Uterus (tissue), 4 donors: ENCODE data around the gene CDH4. TPM values are rescaled to one million over a fixed set of nuclear protein-coding genes. Genes with fewer than 3 reads are reported as not detected.

Experiments used
- DNase-seq, 2 donors: peaks; one replicate each; pipeline ENCODE4 v3.0.0-alpha.2; 2019 to 2020
- H3K27ac ChIP-seq, 2 donors: fragments of 200-600 bp; sonication (generic); 1 replicate in 1 of 2; 2 replicates in 1 of 2; pipeline ENCODE4 v1.5.1; 2016 to 2018
- H3K27me3 ChIP-seq, 2 donors: fragments of 200-600 bp; sonication (generic); one replicate each; pipeline ENCODE4 v1.5.1; 2018 to 2019; ENCODE audit warnings: control low read depth in 1 of 2
- H3K36me3 ChIP-seq, 2 donors: fragments of 200-600 bp; sonication (generic); one replicate each; pipeline ENCODE4 v1.5.1; 2019; ENCODE audit warnings: control low read depth in 1 of 2
- H3K4me1 ChIP-seq, 2 donors: fragments of 200-600 bp; sonication (generic); one replicate each; pipeline ENCODE4 v1.5.1; 2018 to 2019; ENCODE audit warnings: control low read depth in 1 of 2
- H3K4me3 ChIP-seq, 2 donors: fragments of 200-600 bp; sonication (generic); 1 replicate in 1 of 2; 2 replicates in 1 of 2; pipeline ENCODE4 v1.5.1; 2018 to 2019; ENCODE audit warnings: mild to moderate bottlenecking in 1 of 2
- H3K9me3 ChIP-seq, 2 donors: fragments of 200-600 bp; sonication (generic); one replicate each; pipeline ENCODE4 v1.5.1; 2019; ENCODE audit warnings: control low read depth in 1 of 2
- CTCF ChIP-seq, 4 experiments: fragments of 200-600 bp in 2 of 4; fragments of 450-650 bp in 2 of 4; sonication (generic) in 2 of 4; IDR thresholded peaks; one replicate each; pipeline ENCODE4 v1.5.1; 2016 to 2019; ENCODE audit warnings: antibody characterized with exemption in 4 of 4, mild to moderate bottlenecking in 2 of 4, moderate library complexity in 1 of 4
- POLR2A ChIP-seq, 2 donors: fragments of 450-650 bp; IDR thresholded peaks; one replicate each; pipeline ENCODE4 v1.6.1; 2016; ENCODE audit warnings: antibody characterized with exemption in 2 of 2, mild to moderate bottlenecking in 1 of 2, moderate library complexity in 1 of 2
- intact Hi-C: fragments of 100-400 bp; cut with DNase I; formaldehyde crosslinking; loops from one replicate; pipeline ENCODE4 v1.15.1; 2023; ENCODE audit warnings: low total_unique reads
- total RNA-seq, 4 donors: library from RNA; depleted of rRNA in 3 of 4; stranded (reverse); fragments of >200 nt in 3 of 4; gene quantifications; one replicate each; pipeline versions ENCODE4 v1.1.0 to v1.2.4, GENCODE V29; 2014 to 2023
- donor health status: DM: yes; HTN: yes; CAD: no.

Gene CDH4
- total RNA-seq, 4 donors from 2014 or later: under 0.01 to 0.55 TPM; not detected in 2

GRCh38 chr20:61884571-61885389 lies 632.7 kb downstream of the CDH4 start:
- Histone ChIP-seq H3K36me3 (no peaks in the 10 kb centered on the region), H3K4me1 (no peaks in the 10 kb centered on the region), H3K9me3 (no peaks in the 10 kb centered on the region), H3K27ac (no peak overlapping the region), H3K27me3 (no peaks in the 10 kb centered on the region), H3K4me3 (no peak overlapping the region)
- intact Hi-C loops: no loop called here
- DNase-seq: no peak
- TF ChIP-seq CTCF (IDR thresholded peaks at IDR 0.05) (no peak), POLR2A (IDR thresholded peaks at IDR 0.05) (no peak)

- no peaks in the 10 kb centered on the region for H3K27me3 ChIP-seq
- TF ChIP-seq POLR2A (IDR thresholded peaks at IDR 0.05) (no peak), CTCF (IDR thresholded peaks at IDR 0.05) (no peak)
- intact Hi-C loops: no loop called here
- no peak overlapping the region for H3K27ac ChIP-seq
- no peak for DNase-seq
- H3K4me3 ChIP-seq: no peak overlapping the region
- H3K36me3 ChIP-seq: no peaks in the 10 kb centered on the region
- no peaks in the 10 kb centered on the region for H3K9me3 ChIP-seq
- no peaks in the 10 kb centered on the region for H3K4me1 ChIP-seq
Observed at GRCh38 chr20:61885759-61886715, 634.0 kb downstream of the CDH4 start.

GRCh38 chr20:61886721-61887595 lies 634.9 kb downstream of the CDH4 start:
- DNase-seq: no peak
- Histone ChIP-seq H3K36me3 (no peaks in the 10 kb centered on the region), H3K27me3 (no peaks in the 10 kb centered on the region), H3K4me1 (no peaks in the 10 kb centered on the region), H3K9me3 (no peaks in the 10 kb centered on the region), H3K27ac (no peak overlapping the region), H3K4me3 (no peak overlapping the region)
- intact Hi-C loops: no loop called here
- TF ChIP-seq CTCF (IDR thresholded peaks at IDR 0.05) (peak in 3 of 4 experiments; percentile 6 to 32 (median 20)), POLR2A (IDR thresholded peaks at IDR 0.05) (no peak)

GRCh38 chr20:61887596-61888093 lies 635.6 kb downstream of the CDH4 start:
- H3K4me3 ChIP-seq: no peak overlapping the region
- no peak overlapping the region for H3K27ac ChIP-seq
- no peaks in the 10 kb centered on the region for H3K27me3 ChIP-seq
- intact Hi-C loops: no loop called here
- no peaks in the 10 kb centered on the region for H3K4me1 ChIP-seq
- no peaks in the 10 kb centered on the region for H3K36me3 ChIP-seq
- TF ChIP-seq POLR2A (IDR thresholded peaks at IDR 0.05): no peak
- no peak for TF ChIP-seq CTCF (IDR thresholded peaks at IDR 0.05)
- no peak for DNase-seq
- H3K9me3 ChIP-seq: no peaks in the 10 kb centered on the region
